Measurements from ENCODE around the gene RBM45.

The RBM45 gene, protein sequence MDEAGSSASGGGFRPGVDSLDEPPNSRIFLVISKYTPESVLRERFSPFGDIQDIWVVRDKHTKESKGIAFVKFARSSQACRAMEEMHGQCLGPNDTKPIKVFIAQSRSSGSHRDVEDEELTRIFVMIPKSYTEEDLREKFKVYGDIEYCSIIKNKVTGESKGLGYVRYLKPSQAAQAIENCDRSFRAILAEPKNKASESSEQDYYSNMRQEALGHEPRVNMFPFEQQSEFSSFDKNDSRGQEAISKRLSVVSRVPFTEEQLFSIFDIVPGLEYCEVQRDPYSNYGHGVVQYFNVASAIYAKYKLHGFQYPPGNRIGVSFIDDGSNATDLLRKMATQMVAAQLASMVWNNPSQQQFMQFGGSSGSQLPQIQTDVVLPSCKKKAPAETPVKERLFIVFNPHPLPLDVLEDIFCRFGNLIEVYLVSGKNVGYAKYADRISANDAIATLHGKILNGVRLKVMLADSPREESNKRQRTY

DNA sequence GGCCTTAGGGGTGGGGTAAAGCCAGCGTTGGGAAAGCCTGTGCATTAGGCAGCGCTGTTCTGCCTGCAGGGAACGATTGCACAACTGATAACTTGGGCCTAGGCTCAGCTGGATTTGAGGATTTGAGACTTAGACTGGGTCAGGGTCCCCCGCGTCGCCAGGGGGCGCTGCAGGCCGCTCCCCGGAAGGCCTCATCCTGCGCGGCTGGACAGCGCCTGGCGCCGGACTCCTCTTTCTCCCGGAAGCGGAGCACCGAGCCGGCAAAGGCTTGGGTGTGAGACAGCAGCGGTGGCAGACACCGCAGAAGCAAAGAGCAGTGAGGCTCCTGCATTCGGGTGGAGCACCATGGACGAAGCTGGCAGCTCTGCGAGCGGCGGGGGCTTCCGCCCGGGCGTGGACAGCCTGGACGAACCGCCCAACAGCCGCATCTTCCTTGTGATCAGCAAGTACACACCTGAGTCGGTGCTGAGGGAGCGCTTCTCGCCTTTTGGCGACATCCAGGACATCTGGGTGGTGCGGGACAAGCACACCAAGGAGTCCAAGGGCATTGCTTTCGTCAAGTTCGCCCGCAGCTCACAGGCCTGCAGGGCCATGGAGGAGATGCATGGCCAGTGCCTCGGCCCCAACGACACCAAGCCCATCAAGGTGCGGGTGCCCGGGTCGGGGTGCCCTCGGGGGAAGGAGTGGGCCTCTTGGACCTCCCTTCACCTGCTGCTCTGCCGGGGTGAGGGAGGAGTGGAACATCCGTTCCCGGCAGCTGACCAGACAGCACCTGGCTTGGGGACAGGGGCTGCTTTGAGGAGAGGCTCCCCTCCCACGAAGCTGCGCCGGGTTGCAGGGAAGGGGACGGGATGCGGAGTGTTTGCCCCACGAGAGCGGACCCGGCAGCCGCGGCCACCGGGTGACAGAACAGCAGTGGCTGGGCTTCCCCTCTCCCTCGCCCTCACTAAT lies at the start of gene RBM45:
Gene RBM45, plus strand, starts transcription at position 236 of the 951 bp plus-strand sequence. Its CDS starts 110 bp downstream, at position 346.
- Histone ChIP-seq H3K27ac (ENCODE audit: low read length) (peak within 1 kb of the TSS; percentile 74), H3K4me1 (ENCODE audit: control insufficient read depth in 1 of 2, insufficient read depth in 2 of 2, low read length in 2 of 2) (peaks cover 6 to 12% of the 10 kb centered on the region in 2 donors), H3K4me3 (ENCODE audit: low read depth in 1 of 2, low read length in 2 of 2) (peak within 1 kb of the TSS; percentile 97 to 99), H3K36me3 (ENCODE audit: control insufficient read depth in 1 of 2, insufficient read depth in 2 of 2, low read length in 2 of 2) (peaks cover 1 to 6% of the 10 kb centered on the region in 2 donors), H3K9me3 (ENCODE audit: control insufficient read depth in 1 of 2, low read length in 2 of 2) (no peaks in the 10 kb centered on the region), H3K27me3 (ENCODE audit: low read depth, low read length) (no peaks in the 10 kb centered on the region)

- Histone ChIP-seq H3K4me1 (ENCODE audit: control insufficient read depth in 1 of 2, insufficient read depth in 2 of 2, low read length in 2 of 2) (no peaks in the 10 kb centered on the region), H3K27ac (ENCODE audit: low read length) (no peak overlapping the region), H3K9me3 (ENCODE audit: control insufficient read depth in 1 of 2, low read length in 2 of 2) (no peaks in the 10 kb centered on the region), H3K4me3 (ENCODE audit: low read depth in 1 of 2, low read length in 2 of 2) (no peak overlapping the region), H3K27me3 (ENCODE audit: low read depth, low read length) (no peaks in the 10 kb centered on the region), H3K36me3 (ENCODE audit: control insufficient read depth in 1 of 2, insufficient read depth in 2 of 2, low read length in 2 of 2) (no peaks in the 10 kb centered on the region)
These were observed 45.9 kb upstream of the RBM45 start for GRCh38 chr2:178066324-178066723.

GRCh38 chr2:178066890-178067669 lies 45.2 kb upstream of the RBM45 start:
- Histone ChIP-seq H3K36me3 (ENCODE audit: control insufficient read depth in 1 of 2, insufficient read depth in 2 of 2, low read length in 2 of 2) (no peaks in the 10 kb centered on the region), H3K4me1 (ENCODE audit: control insufficient read depth in 1 of 2, insufficient read depth in 2 of 2, low read length in 2 of 2) (peaks cover 0 to under 1% of the 10 kb centered on the region in 2 donors), H3K9me3 (ENCODE audit: control insufficient read depth in 1 of 2, low read length in 2 of 2) (no peaks in the 10 kb centered on the region), H3K27me3 (ENCODE audit: low read depth, low read length) (no peaks in the 10 kb centered on the region), H3K4me3 (ENCODE audit: low read depth in 1 of 2, low read length in 2 of 2) (no peak overlapping the region), H3K27ac (ENCODE audit: low read length) (no peak overlapping the region)

DNA sequence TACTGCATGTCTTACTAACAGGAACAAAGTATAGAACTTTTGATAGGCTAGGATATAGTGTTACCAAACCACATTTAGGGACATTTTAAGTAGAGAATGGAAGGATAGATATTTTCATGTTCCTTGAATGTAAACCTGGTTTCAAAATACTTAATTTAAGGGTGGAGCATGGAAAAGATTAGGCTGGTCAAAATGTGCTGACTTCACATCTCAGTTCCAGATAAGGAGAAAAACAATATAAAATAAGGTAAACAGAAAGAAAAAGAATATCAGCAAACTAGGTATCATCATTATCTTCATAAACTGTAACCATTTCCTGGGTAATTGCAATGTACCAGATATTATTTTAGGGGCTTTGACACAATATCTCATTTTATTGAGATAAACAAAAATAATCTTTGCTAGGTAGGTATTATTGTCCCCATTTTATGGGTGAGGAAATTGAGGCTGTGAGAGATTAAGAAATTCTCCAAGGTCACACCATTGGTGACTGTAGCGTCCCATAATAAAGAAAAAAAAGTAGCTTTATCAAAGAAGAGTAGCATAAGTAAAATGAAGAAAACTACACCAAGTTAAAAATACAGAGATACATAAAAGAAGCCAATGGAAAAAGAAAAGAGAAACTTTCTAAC lies 43.3 kb upstream of the RBM45 start:
- Histone ChIP-seq H3K4me1 (ENCODE audit: control insufficient read depth in 1 of 2, insufficient read depth in 2 of 2, low read length in 2 of 2) (peaks cover 0 to 6% of the 10 kb centered on the region in 2 donors), H3K27ac (ENCODE audit: low read length) (no peak overlapping the region), H3K9me3 (ENCODE audit: control insufficient read depth in 1 of 2, low read length in 2 of 2) (no peaks in the 10 kb centered on the region), H3K36me3 (ENCODE audit: control insufficient read depth in 1 of 2, insufficient read depth in 2 of 2, low read length in 2 of 2) (no peaks in the 10 kb centered on the region), H3K27me3 (ENCODE audit: low read depth, low read length) (no peaks in the 10 kb centered on the region), H3K4me3 (ENCODE audit: low read depth in 1 of 2, low read length in 2 of 2) (no peak overlapping the region)

DNA sequence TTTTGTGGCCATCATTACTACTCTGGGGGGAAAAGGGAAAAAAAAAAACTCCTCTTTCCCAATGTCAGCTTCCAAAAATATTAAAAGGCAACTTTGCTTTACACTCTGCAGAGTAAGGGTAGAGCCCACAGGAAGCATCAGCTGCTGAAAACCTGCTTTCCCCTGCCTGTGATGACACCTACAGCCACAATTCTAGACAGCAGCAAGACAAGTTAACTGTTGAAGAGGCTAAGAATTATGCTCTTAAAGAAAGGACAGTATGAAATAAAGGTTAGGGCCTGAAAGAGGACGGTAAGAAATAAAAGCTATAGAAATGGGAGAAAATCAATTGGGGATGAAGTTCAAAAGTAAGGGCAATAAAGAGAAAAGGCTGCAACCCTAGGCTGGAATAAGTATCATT lies 42.7 kb upstream of the RBM45 start:
- Histone ChIP-seq H3K27me3 (ENCODE audit: low read depth, low read length) (no peaks in the 10 kb centered on the region), H3K4me3 (ENCODE audit: low read depth in 1 of 2, low read length in 2 of 2) (no peak overlapping the region), H3K9me3 (ENCODE audit: control insufficient read depth in 1 of 2, low read length in 2 of 2) (no peaks in the 10 kb centered on the region), H3K36me3 (ENCODE audit: control insufficient read depth in 1 of 2, insufficient read depth in 2 of 2, low read length in 2 of 2) (no peaks in the 10 kb centered on the region), H3K27ac (ENCODE audit: low read length) (no peak overlapping the region), H3K4me1 (ENCODE audit: control insufficient read depth in 1 of 2, insufficient read depth in 2 of 2, low read length in 2 of 2) (peaks cover 0 to 6% of the 10 kb centered on the region in 2 donors)

GRCh38 chr2:178070824-178071223 lies 41.4 kb upstream of the RBM45 start:
- Histone ChIP-seq H3K27ac (ENCODE audit: low read length) (no peak overlapping the region), H3K36me3 (ENCODE audit: control insufficient read depth in 1 of 2, insufficient read depth in 2 of 2, low read length in 2 of 2) (no peaks in the 10 kb centered on the region), H3K4me3 (ENCODE audit: low read depth in 1 of 2, low read length in 2 of 2) (no peak overlapping the region), H3K27me3 (ENCODE audit: low read depth, low read length) (no peaks in the 10 kb centered on the region), H3K4me1 (ENCODE audit: control insufficient read depth in 1 of 2, insufficient read depth in 2 of 2, low read length in 2 of 2) (peaks cover 0 to 6% of the 10 kb centered on the region in 2 donors), H3K9me3 (ENCODE audit: control insufficient read depth in 1 of 2, low read length in 2 of 2) (no peaks in the 10 kb centered on the region)

- peaks cover 0 to 6% of the 10 kb centered on the region in 2 donors for H3K4me1 ChIP-seq (ENCODE audit: control insufficient read depth in 1 of 2, insufficient read depth in 2 of 2, low read length in 2 of 2)
- H3K27me3 ChIP-seq (ENCODE audit: low read depth, low read length) = no peaks in the 10 kb centered on the region
- H3K36me3 ChIP-seq (ENCODE audit: control insufficient read depth in 1 of 2, insufficient read depth in 2 of 2, low read length in 2 of 2) = no peaks in the 10 kb centered on the region
- H3K27ac ChIP-seq (ENCODE audit: low read length) = no peak overlapping the region
- H3K9me3 ChIP-seq (ENCODE audit: control insufficient read depth in 1 of 2, low read length in 2 of 2) = no peaks in the 10 kb centered on the region
- H3K4me3 ChIP-seq (ENCODE audit: low read depth in 1 of 2, low read length in 2 of 2) = peak overlapping the region in 1 of 2 donors; percentile 70
These were observed 40.2 kb upstream of the RBM45 start for GRCh38 chr2:178072000-178072382.

DNA sequence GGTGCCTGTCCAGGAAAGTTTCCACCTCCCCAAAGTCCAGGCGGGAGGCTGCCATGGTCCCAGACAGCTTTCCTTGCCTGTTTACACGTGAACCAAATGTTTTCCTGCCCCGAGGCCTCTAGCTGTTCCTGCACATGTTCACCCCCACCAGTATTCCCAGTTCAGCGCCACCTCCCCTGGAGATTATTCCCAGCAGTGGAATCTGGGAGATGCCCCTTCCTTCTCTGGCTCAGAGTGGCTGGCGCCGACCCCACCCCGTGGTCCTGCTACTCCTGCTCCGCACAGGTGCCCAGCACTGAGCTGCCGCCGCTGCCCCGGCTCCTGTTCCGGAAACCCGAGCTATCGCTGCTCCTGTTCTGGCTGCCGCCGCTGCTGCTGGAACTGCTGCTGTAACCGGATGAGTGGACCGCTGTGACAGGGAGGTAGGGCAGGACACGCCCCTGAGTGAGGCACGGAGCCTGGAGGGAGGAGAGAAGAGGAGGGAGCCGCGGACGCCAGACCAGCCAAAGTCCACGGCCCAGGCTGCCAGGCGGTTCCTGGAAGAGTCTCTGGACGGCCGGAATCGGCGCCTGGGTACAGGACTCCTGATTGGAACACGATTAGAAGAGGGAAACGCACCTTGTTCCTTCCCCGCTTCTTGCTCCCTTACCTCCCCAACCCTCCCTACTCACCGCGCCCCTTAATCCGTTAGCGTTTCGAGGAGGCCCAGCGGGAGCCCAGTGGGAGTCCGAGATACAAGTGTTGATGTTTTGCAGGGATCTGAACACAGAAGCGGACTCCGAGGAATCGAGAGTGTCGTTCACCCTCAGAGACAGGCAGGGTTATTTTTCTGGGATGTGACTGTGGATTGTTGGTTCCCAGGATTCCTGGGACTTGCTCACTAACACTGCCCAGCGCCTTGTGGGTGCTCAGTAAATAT lies 39.6 kb upstream of the RBM45 start, which contains the start of gene PDE11A:
Gene PDE11A, minus strand, starts transcription at position 395 of the 919 bp plus-strand sequence. Its CDS starts 340 bp downstream, at position 55.
- Histone ChIP-seq H3K36me3 (ENCODE audit: control insufficient read depth in 1 of 2, insufficient read depth in 2 of 2, low read length in 2 of 2) (no peaks in the 10 kb centered on the region), H3K9me3 (ENCODE audit: control insufficient read depth in 1 of 2, low read length in 2 of 2) (no peaks in the 10 kb centered on the region), H3K4me1 (ENCODE audit: control insufficient read depth in 1 of 2, insufficient read depth in 2 of 2, low read length in 2 of 2) (peaks cover 0 to 6% of the 10 kb centered on the region in 2 donors), H3K27me3 (ENCODE audit: low read depth, low read length) (no peaks in the 10 kb centered on the region), H3K4me3 (ENCODE audit: low read depth in 1 of 2, low read length in 2 of 2) (peak within 1 kb of the TSS; percentile 65 to 70), H3K27ac (ENCODE audit: low read length) (no peak within 1 kb of the TSS)

- Histone ChIP-seq H3K27me3 (ENCODE audit: low read depth, low read length) (no peaks in the 10 kb centered on the region), H3K4me3 (ENCODE audit: low read depth in 1 of 2, low read length in 2 of 2) (no peak overlapping the region), H3K4me1 (ENCODE audit: control insufficient read depth in 1 of 2, insufficient read depth in 2 of 2, low read length in 2 of 2) (peaks cover 0 to 6% of the 10 kb centered on the region in 2 donors), H3K9me3 (ENCODE audit: control insufficient read depth in 1 of 2, low read length in 2 of 2) (no peaks in the 10 kb centered on the region), H3K36me3 (ENCODE audit: control insufficient read depth in 1 of 2, insufficient read depth in 2 of 2, low read length in 2 of 2) (no peaks in the 10 kb centered on the region), H3K27ac (ENCODE audit: low read length) (no peak overlapping the region)
These were observed 37.9 kb upstream of the RBM45 start for GRCh38 chr2:178074123-178075005.

Data from muscle layer of duodenum (tissue), 2 donors.